Ascending aorta (tissue), 2 donors: ENCODE results near the gene TECR. TPM values are rescaled to one million over a fixed set of nuclear protein-coding genes. Genes with fewer than 3 reads are reported as not detected.

ENCODE experiments used
- DNase-seq, 2 donors: peaks; one replicate each; pipeline ENCODE4 v3.0.0-alpha.2; 2019; ENCODE audit warnings: low spot score in 2 of 2
- H3K27ac ChIP-seq, 2 donors: fragments of 200-600 bp; sonication (generic); one replicate each; pipeline ENCODE4 v1.5.1; 2016 to 2017; ENCODE audit warnings: mild to moderate bottlenecking in 1 of 2
- H3K27me3 ChIP-seq: fragments of 200-600 bp; sonication (generic); one replicate; pipeline ENCODE4 v1.5.1; 2017
- H3K36me3 ChIP-seq, 2 donors: fragments of 200-600 bp; sonication (generic); one replicate each; pipeline ENCODE4 v1.5.1; 2016
- H3K4me1 ChIP-seq, 2 donors: fragments of 200-600 bp; sonication (generic); one replicate each; pipeline ENCODE4 v1.5.1; 2016 to 2017; ENCODE audit warnings: mild to moderate bottlenecking in 1 of 2
- H3K4me3 ChIP-seq, 2 donors: fragments of 200-600 bp; sonication (generic); one replicate each; pipeline ENCODE4 v1.5.1; 2016 to 2017; ENCODE audit warnings: mild to moderate bottlenecking in 1 of 2
- H3K9me3 ChIP-seq, 2 donors: fragments of 200-600 bp; sonication (generic); one replicate each; pipeline ENCODE4 v1.5.1; 2016
- CTCF ChIP-seq, 3 experiments: fragments of 200-600 bp in 2 of 3; fragments of 450-650 bp in 1 of 3; sonication (generic) in 2 of 3; IDR thresholded peaks; one replicate each; pipeline ENCODE4 v1.5.1; 2016 to 2019; ENCODE audit warnings: antibody characterized with exemption in 3 of 3, mild to moderate bottlenecking in 1 of 3, moderate library complexity in 1 of 3
- intact Hi-C: fragments of 100-400 bp; cut with DNase I; formaldehyde crosslinking; loops from one replicate; pipeline ENCODE4 v1.15.1; 2023
- total RNA-seq: library from RNA; depleted of rRNA; stranded (reverse); fragments of >200 nt; gene quantifications from one replicate; pipeline ENCODE4 v1.1.0, GENCODE V29; 2016

TECR gene
- total RNA-seq, 1 donor from 2014 or later = 88.7 TPM

DNA sequence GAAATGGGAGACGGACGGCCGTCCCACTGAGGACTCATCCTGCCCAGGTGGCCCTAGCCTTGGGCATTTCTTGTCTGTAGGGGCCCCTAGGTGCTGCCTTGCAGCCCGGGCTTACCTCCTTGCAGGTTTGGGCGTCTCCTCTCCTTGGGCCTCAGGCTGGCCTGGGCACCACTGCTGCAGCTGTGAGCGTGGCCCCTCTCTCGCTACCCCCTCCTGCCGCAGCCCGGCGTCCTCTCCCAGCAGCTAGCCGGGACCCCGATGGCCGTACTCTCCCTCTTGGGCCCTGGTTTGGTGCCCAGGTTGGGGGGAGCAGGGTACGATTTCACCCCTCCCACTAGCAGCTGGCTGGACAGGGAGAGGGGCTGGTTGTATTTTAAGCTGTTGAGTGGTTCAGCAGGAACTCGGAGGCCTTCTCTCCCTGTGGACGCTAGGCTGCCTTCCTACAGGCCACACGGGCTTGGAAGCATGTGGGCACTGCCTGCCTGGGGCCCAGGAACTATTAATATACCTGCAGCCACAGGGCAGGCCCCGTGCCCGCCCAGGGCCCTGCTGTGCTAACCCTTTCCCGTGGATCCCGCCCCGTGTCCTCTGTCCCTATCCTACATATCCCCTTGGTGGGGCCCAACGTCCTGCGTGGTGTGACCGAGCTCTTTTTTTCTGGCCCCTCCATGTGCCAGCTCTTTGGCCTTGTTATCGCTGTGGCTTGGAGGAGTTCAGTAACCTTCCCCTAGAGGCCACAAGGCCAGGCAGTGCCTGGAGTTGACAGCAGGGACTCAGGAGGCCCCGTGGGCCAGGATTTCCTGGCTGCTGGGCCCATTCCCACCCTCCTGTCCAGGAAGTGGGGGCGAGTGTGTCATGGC is 30.8 kb downstream of the TECR start:
- no peak overlapping the region for H3K4me3 ChIP-seq
- peaks cover under 1 to 5% of the 10 kb centered on the region in 2 donors for H3K36me3 ChIP-seq
- intact Hi-C loops = no loop called here
- peaks cover 9 to 32% of the 10 kb centered on the region in 2 donors for H3K4me1 ChIP-seq
- no peak for TF ChIP-seq CTCF (IDR thresholded peaks at IDR 0.05)
- no peak for DNase-seq
- peak overlapping the region; percentile 85 to 87 for H3K27ac ChIP-seq
- no peaks in the 10 kb centered on the region for H3K27me3 ChIP-seq
- no peaks in the 10 kb centered on the region for H3K9me3 ChIP-seq

DNA sequence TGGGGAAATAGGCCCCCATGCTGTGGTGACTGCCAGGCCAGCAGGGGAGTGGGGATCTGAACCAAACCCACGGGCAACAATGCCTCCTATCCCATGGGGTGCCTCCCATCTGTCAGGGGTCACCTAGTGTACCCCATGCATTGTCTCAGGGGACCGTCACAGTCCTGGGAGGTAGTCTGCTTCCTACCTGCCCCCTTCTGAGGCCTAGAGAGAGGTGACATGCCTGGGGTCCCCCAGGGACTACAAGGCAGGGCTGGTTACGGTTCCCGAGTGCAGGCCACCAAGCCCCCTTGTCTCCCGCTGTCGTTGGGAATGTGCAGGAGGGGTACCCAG is 31.3 kb downstream of the TECR start:
- intact Hi-C loops = no loop called here
- DNase-seq = no peak
- no peak overlapping the region for H3K4me3 ChIP-seq
- TF ChIP-seq CTCF (IDR thresholded peaks at IDR 0.05) = no peak
- no peaks in the 10 kb centered on the region for H3K9me3 ChIP-seq
- peaks cover 5 to 11% of the 10 kb centered on the region in 2 donors for H3K36me3 ChIP-seq
- H3K4me1 ChIP-seq = peaks cover 9 to 32% of the 10 kb centered on the region in 2 donors
- no peaks in the 10 kb centered on the region for H3K27me3 ChIP-seq
- peak overlapping the region; percentile 85 to 87 for H3K27ac ChIP-seq

DNA sequence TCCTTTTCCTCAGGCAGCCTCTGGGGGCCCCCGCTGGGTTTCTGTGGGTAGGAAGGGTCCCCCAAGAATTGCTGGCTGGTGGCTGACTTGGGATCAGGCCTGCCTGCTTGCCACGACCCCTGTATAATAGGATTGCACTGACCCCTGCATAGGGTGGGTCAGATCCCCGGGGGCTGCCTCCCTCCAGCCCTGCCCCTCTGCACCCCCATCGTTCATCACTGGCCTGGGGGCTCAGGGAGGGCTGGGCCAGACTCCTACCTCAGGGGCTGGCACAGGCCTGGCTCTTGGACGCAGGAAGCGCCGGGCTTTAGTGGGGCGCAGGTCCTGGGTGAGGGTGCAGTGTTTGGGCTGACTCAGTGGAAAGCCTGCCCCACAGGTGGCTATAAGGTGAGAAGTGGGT is 31.9 kb downstream of the TECR start:
- intact Hi-C loops = no loop called here
- H3K36me3 ChIP-seq = peaks cover 9 to 16% of the 10 kb centered on the region in 2 donors
- peak overlapping the region in 1 of 2 donors; percentile 7 for H3K4me3 ChIP-seq
- TF ChIP-seq CTCF (IDR thresholded peaks at IDR 0.05) = no peak
- no peak for DNase-seq
- no peaks in the 10 kb centered on the region for H3K9me3 ChIP-seq
- peak overlapping the region; percentile 85 to 87 for H3K27ac ChIP-seq
- H3K27me3 ChIP-seq = no peaks in the 10 kb centered on the region
- H3K4me1 ChIP-seq = peaks cover 9 to 32% of the 10 kb centered on the region in 2 donors

DNA sequence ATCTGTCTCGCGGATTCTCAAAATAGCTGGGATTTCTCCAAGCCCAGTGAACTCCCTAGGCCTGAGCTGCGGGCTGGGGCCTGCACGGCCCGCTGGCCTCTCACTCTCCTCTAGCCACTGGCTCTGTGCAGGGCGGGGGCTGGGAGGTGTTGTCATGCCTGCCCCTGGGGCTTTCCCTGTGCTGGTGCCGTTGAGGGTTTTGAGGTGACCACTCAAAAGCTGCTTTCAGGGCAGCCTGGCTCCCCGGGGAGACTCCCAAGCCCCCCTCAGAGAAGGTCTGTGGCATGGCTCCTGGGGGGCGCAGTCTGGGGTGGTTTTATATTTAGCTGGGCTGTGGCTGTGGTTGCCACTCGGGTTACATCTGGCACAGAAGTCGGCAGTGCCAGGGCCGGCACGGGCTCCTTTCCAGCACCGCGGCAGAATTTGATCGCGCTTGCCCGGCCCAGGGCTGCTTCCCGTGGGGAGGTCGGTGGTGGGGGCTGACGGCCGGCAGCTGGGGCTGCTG is 32.5 kb downstream of the TECR start:
- TF ChIP-seq CTCF (IDR thresholded peaks at IDR 0.05) = no peak
- no peaks in the 10 kb centered on the region for H3K27me3 ChIP-seq
- H3K9me3 ChIP-seq = no peaks in the 10 kb centered on the region
- intact Hi-C loops = no loop called here
- H3K4me3 ChIP-seq = peak overlapping the region; percentile 7 to 51
- peak in 1 of 2 donors; percentile 80 for DNase-seq
- peaks cover 14 to 17% of the 10 kb centered on the region in 2 donors for H3K36me3 ChIP-seq
- H3K27ac ChIP-seq = peak overlapping the region; percentile 85 to 87
- H3K4me1 ChIP-seq = peaks cover 9 to 26% of the 10 kb centered on the region in 2 donors

- H3K4me3 ChIP-seq = peak overlapping the region in 1 of 2 donors; percentile 51
- no peaks in the 10 kb centered on the region for H3K9me3 ChIP-seq
- intact Hi-C loops = no loop called here
- no peak for DNase-seq
- peaks cover 17 to 18% of the 10 kb centered on the region in 2 donors for H3K36me3 ChIP-seq
- peak overlapping the region; percentile 85 to 87 for H3K27ac ChIP-seq
- no peak for TF ChIP-seq CTCF (IDR thresholded peaks at IDR 0.05)
- H3K27me3 ChIP-seq = no peaks in the 10 kb centered on the region
- H3K4me1 ChIP-seq = peaks cover 9 to 24% of the 10 kb centered on the region in 2 donors
Observed at GRCh38 chr19:14562660-14563589, 33.5 kb downstream of the TECR start.
